GM13976 (cell line): ENCODE measurements around the gene RCN2.

Experiments
- DNase-seq: peaks from one replicate; pipeline ENCODE4 v3.0.0; 2012; ENCODE audit warnings: low spot score
- in situ Hi-C: fragments of 300-500 bp; cut with MboI; formaldehyde crosslinking; loops from one replicate; pipeline ENCODE4 v1.12.0; 2022; ENCODE audit warnings: low sequenced_read_pairs, mixed read lengths, inconsistent platforms; ENCODE audit not compliant: unreplicated experiment
- TF ChIP-seq, protein P1 (sequence below): IDR thresholded peaks from 2 replicates; pipeline ENCODE4 v1.5.1; 2012; ENCODE audit warnings: borderline replicate concordance, mild to moderate bottlenecking; ENCODE audit not compliant: insufficient read depth; ENCODE audit errors: extremely low read depth, missing control alignments, control extremely low read depth

RCN2 gene

GRCh38 chr15:76979996-76980520 is 48.5 kb downstream of the RCN2 start:
- TF ChIP-seq, protein P1, sequence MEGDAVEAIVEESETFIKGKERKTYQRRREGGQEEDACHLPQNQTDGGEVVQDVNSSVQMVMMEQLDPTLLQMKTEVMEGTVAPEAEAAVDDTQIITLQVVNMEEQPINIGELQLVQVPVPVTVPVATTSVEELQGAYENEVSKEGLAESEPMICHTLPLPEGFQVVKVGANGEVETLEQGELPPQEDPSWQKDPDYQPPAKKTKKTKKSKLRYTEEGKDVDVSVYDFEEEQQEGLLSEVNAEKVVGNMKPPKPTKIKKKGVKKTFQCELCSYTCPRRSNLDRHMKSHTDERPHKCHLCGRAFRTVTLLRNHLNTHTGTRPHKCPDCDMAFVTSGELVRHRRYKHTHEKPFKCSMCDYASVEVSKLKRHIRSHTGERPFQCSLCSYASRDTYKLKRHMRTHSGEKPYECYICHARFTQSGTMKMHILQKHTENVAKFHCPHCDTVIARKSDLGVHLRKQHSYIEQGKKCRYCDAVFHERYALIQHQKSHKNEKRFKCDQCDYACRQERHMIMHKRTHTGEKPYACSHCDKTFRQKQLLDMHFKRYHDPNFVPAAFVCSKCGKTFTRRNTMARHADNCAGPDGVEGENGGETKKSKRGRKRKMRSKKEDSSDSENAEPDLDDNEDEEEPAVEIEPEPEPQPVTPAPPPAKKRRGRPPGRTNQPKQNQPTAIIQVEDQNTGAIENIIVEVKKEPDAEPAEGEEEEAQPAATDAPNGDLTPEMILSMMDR: no peak

GRCh38 chr15:76982356-76982755 is 50.8 kb downstream of the RCN2 start:
- DNase-seq: no peak
- in situ Hi-C loops: no loop called here
- TF ChIP-seq, protein P1: no peak

More at GRCh38 chr15:76979996-76980520, 48.5 kb downstream of the RCN2 start:
- DNase-seq: no peak
- in situ Hi-C loops: no loop called here

DNA sequence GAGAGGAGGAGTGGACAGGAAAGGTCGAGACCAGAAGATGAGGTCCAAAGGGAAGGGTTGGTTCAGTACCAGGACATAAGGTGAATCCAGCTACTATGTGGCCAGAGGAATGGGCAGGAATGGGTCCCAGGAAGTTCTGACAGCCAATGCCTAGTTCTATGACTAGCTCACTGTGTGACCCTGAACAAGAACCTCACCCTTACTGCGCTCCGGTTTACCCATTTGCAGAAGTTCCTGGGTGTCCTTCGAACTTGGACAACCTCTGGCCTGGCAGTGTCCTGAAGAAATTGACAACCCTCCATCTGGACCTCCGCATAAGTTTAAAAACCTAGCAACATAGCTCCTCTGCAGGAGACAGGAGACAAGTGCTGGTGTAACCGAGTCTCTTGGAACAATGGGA is 51.2 kb downstream of the RCN2 start:
- DNase-seq: no peak
- TF ChIP-seq, protein P1: no peak
- in situ Hi-C loops: no loop called here

DNA sequence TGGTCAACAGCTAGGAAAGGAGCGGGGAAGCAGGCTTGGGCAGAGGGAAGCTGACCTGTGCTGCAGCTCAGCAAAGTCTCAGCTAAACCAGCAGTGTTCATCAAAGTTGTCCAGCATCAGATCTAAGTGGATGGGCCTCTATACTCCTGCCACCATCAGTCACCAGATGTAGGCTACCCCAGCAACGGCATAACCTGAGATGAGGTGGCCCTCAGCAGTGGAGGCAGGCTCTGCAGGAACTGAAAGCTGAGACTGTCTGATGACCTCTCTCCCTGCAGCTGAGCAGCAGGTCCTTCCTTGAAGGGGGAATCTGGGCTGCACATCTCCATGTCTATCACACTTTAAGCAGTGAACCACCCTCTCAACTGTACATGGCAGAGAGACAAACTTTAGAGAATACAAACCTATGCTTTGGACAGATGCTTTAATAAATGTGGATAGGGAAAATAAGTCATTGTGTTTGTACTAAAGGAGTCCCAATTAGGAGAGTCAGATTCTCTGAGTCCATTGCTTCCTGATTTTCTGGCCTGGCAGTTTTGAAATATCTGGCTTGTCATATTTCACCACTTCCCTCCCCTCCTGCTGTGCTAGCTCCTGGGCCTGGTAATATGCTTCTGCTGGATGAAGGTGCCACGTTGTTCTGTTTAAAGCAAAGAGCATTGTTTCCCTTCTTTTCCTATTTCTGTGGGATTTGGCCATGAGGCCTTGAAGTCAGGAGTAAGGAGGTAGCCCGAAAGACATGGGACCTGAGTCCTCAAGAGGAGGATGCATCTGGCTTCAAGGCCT is 52.2 kb downstream of the RCN2 start:
- in situ Hi-C loops: no loop called here
- TF ChIP-seq, protein P1: no peak
- DNase-seq: peak; percentile 39

- in situ Hi-C loops: no loop called here
- DNase-seq: no peak
- TF ChIP-seq, protein P1: no peak
Measured at GRCh38 chr15:76986743-76987142, 55.2 kb downstream of the RCN2 start.

DNA sequence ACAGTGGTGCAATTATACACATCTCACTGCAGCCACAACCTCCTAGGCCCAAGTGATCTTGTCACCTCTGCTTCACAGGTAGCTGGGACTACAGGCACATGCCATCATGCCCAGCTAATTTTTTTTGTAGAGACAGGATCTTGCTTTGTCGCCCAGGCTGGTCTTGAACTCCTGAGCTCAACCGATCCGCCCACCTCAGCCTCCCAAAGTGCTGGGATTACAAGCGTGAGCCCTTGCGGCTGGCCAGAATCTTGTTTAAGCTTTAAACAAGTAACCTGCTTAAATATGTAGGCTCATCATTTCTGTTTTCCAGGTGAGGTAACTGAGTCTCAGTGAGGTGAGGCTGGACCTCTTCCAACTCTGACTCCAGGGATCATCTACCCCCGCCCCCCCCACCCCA is 55.7 kb downstream of the RCN2 start:
- TF ChIP-seq, protein P1: no peak
- no peak for DNase-seq
- in situ Hi-C loops: no loop called here
